HepG2 (cell line): ENCODE results near the gene HEATR1. TPM values are rescaled to one million over a fixed set of nuclear protein-coding genes. Genes with fewer than 3 reads are reported as not detected.

Source experiments
- FOXJ3 ChIP-seq: sonication (generic); formaldehyde crosslinking; IDR thresholded peaks from 2 replicates; pipeline ENCODE4 v1.4.0; 2020; ENCODE audit warnings: missing genetic modification reagents, mild to moderate bottlenecking, borderline replicate concordance
- FUBP1 ChIP-seq: sonication (generic); formaldehyde crosslinking; IDR thresholded peaks from 2 replicates; pipeline ENCODE4 v1.5.1; 2020; ENCODE audit warnings: missing genetic modification reagents, mild to moderate bottlenecking, borderline replicate concordance
- HIVEP1 ChIP-seq: sonication (generic); formaldehyde crosslinking; IDR thresholded peaks from 2 replicates; pipeline ENCODE4 v1.4.0; 2020; ENCODE audit warnings: mild to moderate bottlenecking, missing genetic modification reagents
- HMG20B ChIP-seq: conservative IDR thresholded peaks from 2 replicates; pipeline ENCODE4 v1.6.1; 2016; ENCODE audit warnings: missing genetic modification reagents, missing compliant biosample characterization
- NBN ChIP-seq: fragments of 450-650 bp; conservative IDR thresholded peaks from 2 replicates; pipeline ENCODE4 v1.6.1; 2017
- NFYB ChIP-seq: sonication (generic); formaldehyde crosslinking; IDR thresholded peaks from 2 replicates; pipeline ENCODE4 v1.4.0; 2020; ENCODE audit warnings: missing genetic modification reagents
- ONECUT2 ChIP-seq: sonication (generic); formaldehyde crosslinking; IDR thresholded peaks from 2 replicates; pipeline ENCODE4 v1.4.0; 2020; ENCODE audit warnings: missing genetic modification reagents
- RNF219 ChIP-seq: sonication (generic); formaldehyde crosslinking; IDR thresholded peaks from 2 replicates; pipeline ENCODE4 v1.5.0; 2020; ENCODE audit warnings: mild to moderate bottlenecking, missing genetic modification reagents
- SP1 ChIP-seq, 2 experiments: fragments of 450-650 bp in 1 of 2; sonication (generic) in 1 of 2; formaldehyde crosslinking in 1 of 2; IDR thresholded peaks; 2 replicates each; pipeline versions ENCODE4 v1.4.0 to v1.6.1; 2016 to 2020; ENCODE audit warnings: missing genetic modification reagents in 1 of 2
- TFDP1 ChIP-seq: IDR thresholded peaks from 2 replicates; pipeline ENCODE4 v1.6.1; 2016; ENCODE audit warnings: missing compliant biosample characterization, missing genetic modification reagents, borderline replicate concordance
- ZMYM4 ChIP-seq: sonication (generic); formaldehyde crosslinking; IDR thresholded peaks from 2 replicates; pipeline ENCODE4 v1.8.1; 2023; ENCODE audit warnings: mild to moderate bottlenecking, missing genetic modification reagents
- ZNF18 ChIP-seq: sonication (generic); formaldehyde crosslinking; IDR thresholded peaks from 2 replicates; pipeline ENCODE4 v1.8.0; 2022; ENCODE audit warnings: mild to moderate bottlenecking, missing genetic modification reagents; ENCODE audit not compliant: insufficient replicate concordance
- ZNF296 ChIP-seq: sonication (generic); formaldehyde crosslinking; conservative IDR thresholded peaks from 2 replicates; pipeline ENCODE4 v1.5.0; 2020; ENCODE audit warnings: mild to moderate bottlenecking, missing genetic modification reagents
- ZNF597 ChIP-seq: sonication (generic); formaldehyde crosslinking; IDR thresholded peaks from 2 replicates; pipeline ENCODE4 v1.5.0; 2020; ENCODE audit warnings: missing genetic modification reagents
- ZNF841 ChIP-seq: sonication (generic); formaldehyde crosslinking; IDR thresholded peaks from 2 replicates; pipeline ENCODE4 v1.8.1; 2023; ENCODE audit warnings: missing genetic modification reagents, borderline replicate concordance
- ZSCAN25 ChIP-seq: sonication (generic); formaldehyde crosslinking; IDR thresholded peaks from 2 replicates; pipeline ENCODE4 v1.8.0; 2022; ENCODE audit warnings: mild to moderate bottlenecking, missing genetic modification reagents
- polyA plus RNA-seq, 8 experiments: library from polyadenylated mRNA; depleted of rRNA in 3 of 8; stranded (reverse) in 7 of 8; unstranded in 1 of 8; fragments of >200 nt; fragmentation: Illumina TruSeq in 4 of 8; extraction: Trizol in 4 of 8; gene quantifications; 2 replicates each; pipeline versions ENCODE4 v1.2.1 to v1.2.3, GENCODE V29; 2011 to 2016; ENCODE audit warnings: low read depth in 4 of 8, missing spikeins in 1 of 8, mixed read lengths in 1 of 8; ENCODE audit not compliant: insufficient read depth in 1 of 8
- total RNA-seq, 5 experiments: library from RNA; depleted of rRNA; stranded (reverse); fragments of >200 nt; fragmentation: Illumina TruSeq; extraction: Trizol; gene quantifications; 2 replicates each; pipeline ENCODE4 v1.2.3, GENCODE V29; 2016; ENCODE audit warnings: low read depth in 1 of 5

HEATR1 gene
- total and polyA plus RNA-seq, 2 of the 13 experiments (the other 11 are each of a cell fraction or from before 2014, with no cell fraction given), result 10.2 to 45.8 TPM

- TF ChIP-seq ZMYM4 (CRISPR knock-in tag) (peak; percentile 2; the same call in 1 of the 2 replicates), TFDP1 (CRISPR knock-in tag) (no peak), ZSCAN25 (CRISPR knock-in tag) (no peak), NBN (no peak), ZNF296 (CRISPR knock-in tag) (no peak), ZNF841 (no peak), ZNF597 (CRISPR knock-in tag) (no peak), NFYB (no peak), ZNF18 (no peak), FOXJ3 (CRISPR knock-in tag) (no peak; the same call in 1 of the 2 replicates), HIVEP1 (CRISPR knock-in tag) (peak; percentile 75), HMG20B (CRISPR knock-in tag) (no peak), RNF219 (CRISPR knock-in tag) (peak; percentile 22), ONECUT2 (0 out of 2 replicates have a peak, but pooled peaks have one; percentile 11), SP1 (IDR thresholded peaks at IDR 0.05) (no peak), SP1 (CRISPR knock-in tag; IDR thresholded peaks at IDR 0.05) (no peak), FUBP1 (CRISPR knock-in tag) (no peak)
- TF ChIP-seq, all 625 proteins: peak for 118
Observed at GRCh38 chr1:236523704-236524141, 80.6 kb downstream of the HEATR1 start, which contains the start of gene LGALS8 (continued).
